B cell (primary cell): ENCODE results near the gene ASTN2.

Experiments
- EZH2 ChIP-seq: IDR thresholded peaks from 2 replicates; pipeline ENCODE4 v1.6.1; 2012; ENCODE audit warnings: borderline replicate concordance, low read depth, mild to moderate bottlenecking, moderate library complexity, low read length; ENCODE audit not compliant: insufficient read depth, poor library complexity, severe bottlenecking
- TF ChIP-seq, protein P1 (sequence below): fragments of 200-600 bp; IDR thresholded peaks from one replicate; pipeline ENCODE4 v1.8.0; 2022; ENCODE audit warnings: antibody characterized with exemption, mild to moderate bottlenecking

DNA sequence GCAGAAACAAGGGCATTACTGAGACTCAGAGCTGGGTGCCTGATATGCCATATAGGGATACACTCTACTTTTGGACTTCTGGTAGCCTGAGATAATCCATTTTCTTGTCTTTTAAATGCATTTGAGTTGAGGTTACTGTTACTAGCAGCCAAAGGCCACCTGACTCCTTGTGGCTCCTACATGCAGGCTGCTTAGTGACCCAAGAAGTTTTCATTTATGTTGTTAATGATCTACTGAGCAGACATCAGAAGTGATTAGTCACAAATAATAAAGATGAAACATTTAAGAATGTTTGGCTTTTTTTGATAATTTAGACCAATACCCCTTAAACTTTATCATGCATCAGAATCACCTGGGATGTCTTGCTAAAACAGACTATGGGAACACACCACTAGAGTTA lies 899.3 kb downstream of the ASTN2 start:
- TF ChIP-seq, protein P1, sequence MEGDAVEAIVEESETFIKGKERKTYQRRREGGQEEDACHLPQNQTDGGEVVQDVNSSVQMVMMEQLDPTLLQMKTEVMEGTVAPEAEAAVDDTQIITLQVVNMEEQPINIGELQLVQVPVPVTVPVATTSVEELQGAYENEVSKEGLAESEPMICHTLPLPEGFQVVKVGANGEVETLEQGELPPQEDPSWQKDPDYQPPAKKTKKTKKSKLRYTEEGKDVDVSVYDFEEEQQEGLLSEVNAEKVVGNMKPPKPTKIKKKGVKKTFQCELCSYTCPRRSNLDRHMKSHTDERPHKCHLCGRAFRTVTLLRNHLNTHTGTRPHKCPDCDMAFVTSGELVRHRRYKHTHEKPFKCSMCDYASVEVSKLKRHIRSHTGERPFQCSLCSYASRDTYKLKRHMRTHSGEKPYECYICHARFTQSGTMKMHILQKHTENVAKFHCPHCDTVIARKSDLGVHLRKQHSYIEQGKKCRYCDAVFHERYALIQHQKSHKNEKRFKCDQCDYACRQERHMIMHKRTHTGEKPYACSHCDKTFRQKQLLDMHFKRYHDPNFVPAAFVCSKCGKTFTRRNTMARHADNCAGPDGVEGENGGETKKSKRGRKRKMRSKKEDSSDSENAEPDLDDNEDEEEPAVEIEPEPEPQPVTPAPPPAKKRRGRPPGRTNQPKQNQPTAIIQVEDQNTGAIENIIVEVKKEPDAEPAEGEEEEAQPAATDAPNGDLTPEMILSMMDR = no peak
- no peak for TF ChIP-seq EZH2
